HepG2 (cell line): ENCODE results near the gene FBXO9. TPM values are rescaled to one million over a fixed set of nuclear protein-coding genes. Genes with fewer than 3 reads are reported as not detected.

Experiments
- AHR ChIP-seq: IDR thresholded peaks from 2 replicates; pipeline ENCODE4 v1.6.1; 2018; ENCODE audit warnings: missing genetic modification reagents, missing compliant biosample characterization
- CENPT ChIP-seq: sonication (generic); formaldehyde crosslinking; IDR thresholded peaks from 2 replicates; pipeline ENCODE4 v1.8.0; 2022; ENCODE audit warnings: low read depth, mild to moderate bottlenecking, moderate library complexity, missing genetic modification reagents
- FOXP1 ChIP-seq, 2 experiments: fragments of 450-650 bp in 1 of 2; IDR thresholded peaks; 2 replicates each; pipeline ENCODE4 v1.6.1; 2017 to 2018; ENCODE audit warnings: antibody characterized with exemption in 1 of 2
- HCFC1 ChIP-seq: fragments of 150-350 bp; IDR thresholded peaks from 2 replicates; pipeline ENCODE4 v1.6.1; 2014; ENCODE audit warnings: low read depth, low read length
- NPAS2 ChIP-seq: sonication (generic); formaldehyde crosslinking; IDR thresholded peaks from 2 replicates; pipeline ENCODE4 v1.8.0; 2022; ENCODE audit warnings: mild to moderate bottlenecking, missing genetic modification reagents, borderline replicate concordance
- STAT6 ChIP-seq: sonication (generic); formaldehyde crosslinking; IDR thresholded peaks from 2 replicates; pipeline ENCODE4 v1.4.0; 2020; ENCODE audit warnings: missing genetic modification reagents, mild to moderate bottlenecking, borderline replicate concordance
- XRCC5 ChIP-seq: fragments of 200-400 bp; formaldehyde crosslinking; optimal IDR thresholded peaks from 2 replicates; pipeline ENCODE3; 2017; ENCODE audit warnings: mild to moderate bottlenecking, low read length
- YEATS2 ChIP-seq: sonication (generic); formaldehyde crosslinking; IDR thresholded peaks from 2 replicates; pipeline ENCODE4 v1.4.0; 2020; ENCODE audit warnings: missing genetic modification reagents, borderline replicate concordance
- ZNF614 ChIP-seq: IDR thresholded peaks from 2 replicates; pipeline ENCODE4 v1.6.1; 2018; ENCODE audit warnings: missing biosample characterization, missing genetic modification reagents, inconsistent platforms, borderline replicate concordance
- ZNF75D ChIP-seq: sonication (generic); formaldehyde crosslinking; IDR thresholded peaks from 2 replicates; pipeline ENCODE4 v1.8.1; 2023; ENCODE audit warnings: missing genetic modification reagents, mild to moderate bottlenecking, borderline replicate concordance
- polyA plus RNA-seq, 8 experiments: library from polyadenylated mRNA; depleted of rRNA in 3 of 8; stranded (reverse) in 7 of 8; unstranded in 1 of 8; fragments of >200 nt; fragmentation: Illumina TruSeq in 4 of 8; extraction: Trizol in 4 of 8; gene quantifications; 2 replicates each; pipeline versions ENCODE4 v1.2.1 to v1.2.3, GENCODE V29; 2011 to 2016; ENCODE audit warnings: low read depth in 4 of 8, missing spikeins in 1 of 8, mixed read lengths in 1 of 8; ENCODE audit not compliant: insufficient read depth in 1 of 8
- total RNA-seq, 5 experiments: library from RNA; depleted of rRNA; stranded (reverse); fragments of >200 nt; fragmentation: Illumina TruSeq; extraction: Trizol; gene quantifications; 2 replicates each; pipeline ENCODE4 v1.2.3, GENCODE V29; 2016; ENCODE audit warnings: low read depth in 1 of 5
- TF ChIP-seq, protein P1 (sequence below): sonication (generic); formaldehyde crosslinking; IDR thresholded peaks from 2 replicates; pipeline ENCODE4 v1.5.1; 2020; ENCODE audit warnings: missing genetic modification reagents, mild to moderate bottlenecking, borderline replicate concordance
- TF ChIP-seq, protein P2 (sequence below): sonication (generic); formaldehyde crosslinking; IDR thresholded peaks from 2 replicates; pipeline ENCODE4 v1.4.0; 2020; ENCODE audit warnings: missing genetic modification reagents, borderline replicate concordance
- TF ChIP-seq, protein P3 (sequence below): sonication (generic); formaldehyde crosslinking; IDR thresholded peaks from 2 replicates; pipeline ENCODE4 v1.4.0; 2020; ENCODE audit warnings: missing genetic modification reagents, mild to moderate bottlenecking, borderline replicate concordance
- TF ChIP-seq, protein P4 (sequence below): sonication (generic); formaldehyde crosslinking; IDR thresholded peaks from 2 replicates; pipeline ENCODE4 v1.5.1; 2020; ENCODE audit warnings: missing genetic modification reagents, mild to moderate bottlenecking, borderline replicate concordance

The FBXO9 gene
- total and polyA plus RNA-seq, 2 of the 13 experiments (the other 11 are each of a cell fraction or from before 2014, with no cell fraction given) = 64.3 to 98.4 TPM

DNA sequence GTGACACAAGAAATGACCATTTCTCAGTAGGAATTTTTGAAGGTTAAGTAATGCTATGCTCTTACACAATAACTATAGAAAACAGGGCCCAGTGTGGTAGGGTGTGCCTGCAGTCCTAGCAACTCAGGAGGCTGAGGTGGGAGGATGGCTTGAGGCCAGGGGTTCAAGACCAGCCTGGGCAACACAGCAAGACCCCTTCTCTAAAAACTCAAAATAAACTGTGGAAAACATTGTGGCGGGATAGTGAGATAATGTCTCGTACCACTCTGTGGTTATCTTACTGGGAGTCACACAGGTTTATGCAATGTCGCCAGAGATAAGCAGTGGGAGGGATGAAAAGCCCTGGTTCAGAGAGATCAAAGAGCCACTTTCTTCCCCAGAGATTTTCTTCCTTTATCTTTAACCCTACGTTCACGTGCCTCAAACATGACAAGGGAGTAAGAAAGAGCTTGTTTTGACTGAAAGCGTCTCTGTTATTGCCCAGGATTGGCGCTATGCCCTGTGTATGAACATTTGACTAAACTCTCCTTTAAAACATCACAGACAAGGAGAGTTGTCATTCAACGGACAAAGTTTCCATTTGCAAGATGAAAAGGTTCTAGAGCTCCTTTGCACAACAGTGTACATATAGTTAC lies 69.5 kb downstream of the FBXO9 start (continued):
- TF ChIP-seq, protein P1, sequence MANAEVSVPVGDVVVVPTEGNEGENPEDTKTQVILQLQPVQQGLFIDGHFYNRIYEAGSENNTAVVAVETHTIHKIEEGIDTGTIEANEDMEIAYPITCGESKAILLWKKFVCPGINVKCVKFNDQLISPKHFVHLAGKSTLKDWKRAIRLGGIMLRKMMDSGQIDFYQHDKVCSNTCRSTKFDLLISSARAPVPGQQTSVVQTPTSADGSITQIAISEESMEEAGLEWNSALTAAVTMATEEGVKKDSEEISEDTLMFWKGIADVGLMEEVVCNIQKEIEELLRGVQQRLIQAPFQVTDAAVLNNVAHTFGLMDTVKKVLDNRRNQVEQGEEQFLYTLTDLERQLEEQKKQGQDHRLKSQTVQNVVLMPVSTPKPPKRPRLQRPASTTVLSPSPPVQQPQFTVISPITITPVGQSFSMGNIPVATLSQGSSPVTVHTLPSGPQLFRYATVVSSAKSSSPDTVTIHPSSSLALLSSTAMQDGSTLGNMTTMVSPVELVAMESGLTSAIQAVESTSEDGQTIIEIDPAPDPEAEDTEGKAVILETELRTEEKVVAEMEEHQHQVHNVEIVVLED (CRISPR knock-in tag) = no peak
- TF ChIP-seq HCFC1 (no peak), ZNF75D (no peak), YEATS2 (peak; percentile 44; the same call in 1 of the 2 replicates), XRCC5 (peak; percentile 57), STAT6 (peak; percentile 98), ZNF614 (CRISPR knock-in tag) (peak; percentile 94), CENPT (no peak), AHR (no peak; the same call in 1 of the 2 replicates), FOXP1 (IDR thresholded peaks at IDR 0.05) (no peak), FOXP1 (CRISPR knock-in tag; IDR thresholded peaks at IDR 0.05) (peak; percentile 87), NPAS2 (CRISPR knock-in tag) (no peak)
- TF ChIP-seq, protein P2, sequence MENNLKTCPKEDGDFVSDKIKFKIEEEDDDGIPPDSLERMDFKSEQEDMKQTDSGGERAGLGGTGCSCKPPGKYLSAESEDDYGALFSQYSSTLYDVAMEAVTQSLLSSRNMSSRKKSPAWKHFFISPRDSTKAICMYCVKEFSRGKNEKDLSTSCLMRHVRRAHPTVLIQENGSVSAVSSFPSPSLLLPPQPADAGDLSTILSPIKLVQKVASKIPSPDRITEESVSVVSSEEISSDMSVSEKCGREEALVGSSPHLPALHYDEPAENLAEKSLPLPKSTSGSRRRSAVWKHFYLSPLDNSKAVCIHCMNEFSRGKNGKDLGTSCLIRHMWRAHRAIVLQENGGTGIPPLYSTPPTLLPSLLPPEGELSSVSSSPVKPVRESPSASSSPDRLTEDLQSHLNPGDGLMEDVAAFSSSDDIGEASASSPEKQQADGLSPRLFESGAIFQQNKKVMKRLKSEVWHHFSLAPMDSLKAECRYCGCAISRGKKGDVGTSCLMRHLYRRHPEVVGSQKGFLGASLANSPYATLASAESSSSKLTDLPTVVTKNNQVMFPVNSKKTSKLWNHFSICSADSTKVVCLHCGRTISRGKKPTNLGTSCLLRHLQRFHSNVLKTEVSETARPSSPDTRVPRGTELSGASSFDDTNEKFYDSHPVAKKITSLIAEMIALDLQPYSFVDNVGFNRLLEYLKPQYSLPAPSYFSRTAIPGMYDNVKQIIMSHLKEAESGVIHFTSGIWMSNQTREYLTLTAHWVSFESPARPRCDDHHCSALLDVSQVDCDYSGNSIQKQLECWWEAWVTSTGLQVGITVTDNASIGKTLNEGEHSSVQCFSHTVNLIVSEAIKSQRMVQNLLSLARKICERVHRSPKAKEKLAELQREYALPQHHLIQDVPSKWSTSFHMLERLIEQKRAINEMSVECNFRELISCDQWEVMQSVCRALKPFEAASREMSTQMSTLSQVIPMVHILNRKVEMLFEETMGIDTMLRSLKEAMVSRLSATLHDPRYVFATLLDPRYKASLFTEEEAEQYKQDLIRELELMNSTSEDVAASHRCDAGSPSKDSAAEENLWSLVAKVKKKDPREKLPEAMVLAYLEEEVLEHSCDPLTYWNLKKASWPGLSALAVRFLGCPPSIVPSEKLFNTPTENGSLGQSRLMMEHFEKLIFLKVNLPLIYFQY (CRISPR knock-in tag) = 0 out of 2 replicates have a peak, but pooled peaks have one; percentile 31
- TF ChIP-seq, protein P3, sequence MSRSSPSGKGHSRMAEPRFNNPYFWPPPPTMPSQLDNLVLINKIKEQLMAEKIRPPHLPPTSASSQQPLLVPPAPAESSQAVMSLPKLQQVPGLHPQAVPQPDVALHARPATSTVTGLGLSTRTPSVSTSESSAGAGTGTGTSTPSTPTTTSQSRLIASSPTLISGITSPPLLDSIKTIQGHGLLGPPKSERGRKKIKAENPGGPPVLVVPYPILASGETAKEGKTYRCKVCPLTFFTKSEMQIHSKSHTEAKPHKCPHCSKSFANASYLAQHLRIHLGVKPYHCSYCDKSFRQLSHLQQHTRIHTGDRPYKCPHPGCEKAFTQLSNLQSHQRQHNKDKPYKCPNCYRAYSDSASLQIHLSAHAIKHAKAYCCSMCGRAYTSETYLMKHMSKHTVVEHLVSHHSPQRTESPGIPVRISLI = peak; percentile 73
- TF ChIP-seq, protein P4, sequence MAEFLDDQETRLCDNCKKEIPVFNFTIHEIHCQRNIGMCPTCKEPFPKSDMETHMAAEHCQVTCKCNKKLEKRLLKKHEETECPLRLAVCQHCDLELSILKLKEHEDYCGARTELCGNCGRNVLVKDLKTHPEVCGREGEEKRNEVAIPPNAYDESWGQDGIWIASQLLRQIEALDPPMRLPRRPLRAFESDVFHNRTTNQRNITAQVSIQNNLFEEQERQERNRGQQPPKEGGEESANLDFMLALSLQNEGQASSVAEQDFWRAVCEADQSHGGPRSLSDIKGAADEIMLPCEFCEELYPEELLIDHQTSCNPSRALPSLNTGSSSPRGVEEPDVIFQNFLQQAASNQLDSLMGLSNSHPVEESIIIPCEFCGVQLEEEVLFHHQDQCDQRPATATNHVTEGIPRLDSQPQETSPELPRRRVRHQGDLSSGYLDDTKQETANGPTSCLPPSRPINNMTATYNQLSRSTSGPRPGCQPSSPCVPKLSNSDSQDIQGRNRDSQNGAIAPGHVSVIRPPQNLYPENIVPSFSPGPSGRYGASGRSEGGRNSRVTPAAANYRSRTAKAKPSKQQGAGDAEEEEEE (CRISPR knock-in tag) = no peak
